ENCODE results near the gene KDM3A.
"Not testable (repeated sequence)": the region's sequence is repeated elsewhere in the genome, so short reads cannot be mapped to it uniquely, and the experiment has no call there.

The KDM3A gene

DNA sequence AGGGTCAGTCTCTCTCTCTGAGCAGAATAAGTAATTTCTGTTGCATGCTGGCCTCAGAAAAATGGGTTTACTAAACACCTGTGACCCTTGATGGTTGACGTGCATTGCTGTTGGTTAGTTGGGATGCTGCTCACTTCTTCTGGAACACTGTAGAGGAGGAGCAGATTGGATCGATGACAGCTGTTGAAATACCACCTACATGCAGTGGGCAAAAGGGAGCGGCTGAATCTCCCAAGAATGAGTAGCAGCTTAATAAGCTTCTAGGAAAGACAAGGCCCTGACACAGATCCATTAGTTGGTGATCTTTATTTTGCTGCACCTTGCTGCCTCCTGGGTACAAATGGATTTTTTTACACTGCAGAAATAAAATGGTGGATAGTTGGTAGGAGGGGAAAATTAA lies 43.2 kb downstream of the KDM3A start:
- no peak for DNase-seq

GRCh38 chr2:86485103-86485502 lies 43.9 kb downstream of the KDM3A start:
- no peak for DNase-seq

DNA sequence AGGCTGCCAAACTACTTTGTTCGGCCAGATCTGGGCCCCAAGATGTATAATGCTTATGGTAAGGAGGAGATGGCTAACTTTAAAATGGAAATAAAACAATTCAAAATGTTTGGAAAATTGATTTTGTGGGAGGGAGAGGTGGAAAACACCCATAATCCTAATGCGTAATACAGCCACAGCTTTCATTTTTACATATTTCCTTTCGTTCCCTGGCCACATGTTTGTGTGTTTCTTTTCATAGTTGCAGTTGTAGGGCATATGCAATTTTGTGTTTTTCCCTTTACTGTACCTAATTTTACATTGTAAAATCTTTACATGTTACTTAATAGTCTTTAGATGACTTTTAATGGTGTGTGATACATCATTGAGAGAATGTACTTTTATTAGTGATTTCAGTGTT lies 44.6 kb downstream of the KDM3A start:
- no peak for DNase-seq

DNA sequence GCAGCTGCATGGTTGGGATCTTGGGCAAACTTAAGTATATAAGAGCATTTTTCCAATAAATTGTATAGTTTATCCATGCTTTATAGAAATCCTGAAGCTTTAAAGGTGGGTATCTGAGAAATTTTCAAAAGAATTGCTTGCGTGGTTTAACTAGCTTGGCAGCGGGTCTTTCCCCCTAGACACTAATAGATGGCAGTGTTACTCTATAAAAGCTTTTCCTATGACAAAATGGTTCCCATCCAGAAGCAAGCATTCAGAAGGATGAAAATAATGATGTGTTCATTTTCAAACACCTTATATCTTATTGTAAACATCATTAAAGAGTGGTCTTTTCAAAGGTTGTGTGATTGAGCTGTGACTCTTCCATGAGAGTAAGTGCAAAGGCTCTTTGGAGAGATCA lies 45.9 kb downstream of the KDM3A start:
- no peak for DNase-seq

DNA sequence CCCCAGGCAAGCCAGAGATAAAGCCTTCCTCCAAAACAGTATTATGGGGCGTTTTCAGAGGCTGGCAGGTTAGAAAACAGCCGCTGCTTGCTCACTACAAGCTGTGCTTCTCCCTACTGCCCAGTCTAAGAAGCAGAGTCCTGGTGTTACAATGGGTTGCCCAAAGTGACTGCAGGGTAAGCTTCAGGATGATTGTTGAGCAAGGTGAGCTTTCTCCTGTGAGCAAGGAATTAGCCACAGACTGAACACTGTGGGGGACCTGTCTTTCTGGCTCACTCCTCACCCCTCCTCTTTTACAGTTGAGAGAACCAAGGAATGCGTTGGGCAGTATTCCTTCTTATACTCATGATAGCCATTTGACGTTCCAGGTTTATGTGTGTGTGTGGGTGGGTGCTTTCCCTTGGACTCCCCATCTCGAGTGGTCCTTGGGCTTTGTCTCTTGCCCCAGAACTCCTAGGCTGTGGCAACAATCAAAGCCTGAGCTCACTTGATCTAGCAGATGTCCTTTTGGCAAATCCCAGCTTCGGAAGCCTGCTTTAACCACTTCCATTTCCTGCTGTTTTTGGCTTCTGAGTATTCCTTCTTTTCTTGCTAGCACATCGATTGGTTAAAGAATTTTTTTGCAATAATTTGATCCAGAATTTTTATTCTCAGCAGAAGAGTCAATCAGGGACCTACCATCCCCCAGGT lies 47.5 kb downstream of the KDM3A start:
- DNase-seq = no peak

DNA sequence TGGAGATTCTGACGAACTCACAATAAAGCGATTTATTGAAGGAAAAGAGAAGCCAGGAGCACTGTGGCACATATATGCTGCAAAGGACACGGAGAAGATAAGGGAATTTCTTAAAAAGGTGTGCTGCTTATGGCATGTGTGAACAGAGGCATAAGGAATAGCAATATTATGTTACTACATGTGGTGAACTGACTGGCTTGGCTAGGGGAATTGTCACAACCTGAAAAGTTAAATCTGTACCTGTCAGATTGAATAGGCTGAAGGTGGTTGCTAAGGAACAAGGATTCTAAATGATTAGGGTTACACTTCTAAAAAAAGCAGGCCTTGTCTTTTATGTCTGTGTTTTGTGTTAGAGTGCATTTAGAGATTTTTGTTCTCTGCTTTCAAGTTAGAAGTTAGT lies 48.4 kb downstream of the KDM3A start:
- no peak for DNase-seq

DNA sequence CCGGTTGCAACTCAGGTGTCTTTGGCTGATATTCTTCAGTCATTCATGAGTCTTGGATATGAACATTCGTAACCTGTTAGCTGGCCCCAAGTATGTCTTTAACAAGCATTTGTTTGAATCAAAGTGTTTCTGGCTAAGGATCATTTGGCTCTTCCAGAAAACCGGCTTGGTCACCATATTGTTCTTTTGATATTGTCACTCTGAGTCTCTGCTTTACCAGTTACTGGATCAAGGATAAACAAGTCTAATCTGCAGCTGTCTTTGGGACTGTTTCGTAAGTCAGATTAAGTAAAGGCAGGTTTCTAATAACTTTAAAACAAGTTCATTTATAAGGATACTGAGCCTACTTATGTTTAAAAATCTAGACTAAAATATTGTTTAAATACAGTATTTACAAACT lies 49.1 kb downstream of the KDM3A start:
- DNase-seq = no peak

DNA sequence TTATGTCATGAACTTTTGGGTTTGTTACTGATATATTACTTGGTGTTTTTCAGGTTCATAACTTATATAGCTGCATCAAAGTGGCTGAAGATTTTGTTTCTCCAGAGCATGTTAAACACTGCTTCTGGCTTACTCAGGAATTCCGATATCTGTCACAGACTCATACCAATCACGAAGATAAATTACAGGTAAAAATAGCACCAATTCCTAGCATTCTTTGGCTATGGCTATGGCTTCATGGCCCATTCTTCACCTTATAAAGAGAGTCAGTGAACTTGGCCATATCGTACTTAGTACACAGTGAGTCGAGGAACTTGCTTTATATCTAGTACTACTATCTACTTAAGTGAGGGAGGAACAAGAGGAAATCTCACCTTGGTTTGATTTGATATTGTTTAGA lies 49.9 kb downstream of the KDM3A start:
- DNase-seq = no peak

- DNase-seq = no peak
Observed at GRCh38 chr2:86492048-86492453, 50.9 kb downstream of the KDM3A start.

DNA sequence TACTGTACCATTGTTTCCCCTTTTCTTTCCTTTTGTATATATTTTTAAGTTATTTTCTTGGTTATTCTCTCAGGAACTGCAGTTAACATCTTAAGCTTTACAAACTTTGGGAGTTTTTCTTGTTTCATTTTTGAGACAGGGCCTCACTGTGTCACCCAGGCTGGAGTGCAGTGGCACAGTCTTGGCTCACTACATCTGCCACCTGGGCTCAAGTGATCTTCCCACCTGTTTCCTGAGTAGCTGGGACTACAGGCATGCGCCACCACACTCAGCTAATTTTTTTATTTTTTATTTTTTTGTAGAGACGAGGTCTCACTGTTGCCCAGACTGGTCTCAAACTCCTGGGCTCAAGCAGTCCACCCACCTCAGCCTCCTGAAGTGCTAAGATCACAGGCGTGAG lies 55.2 kb downstream of the KDM3A start:
- DNase-seq = not testable (repeated sequence)

GRCh38 chr2:86498468-86499260 lies 57.5 kb downstream of the KDM3A start:
- DNase-seq = no peak

GRCh38 chr2:86499326-86499725 lies 58.2 kb downstream of the KDM3A start:
- DNase-seq = no peak

- no peak for DNase-seq
Observed at GRCh38 chr2:86500325-86501083, 59.3 kb downstream of the KDM3A start.

- DNase-seq = no peak
Observed at GRCh38 chr2:86507600-86507999, 66.4 kb downstream of the KDM3A start.

DNA sequence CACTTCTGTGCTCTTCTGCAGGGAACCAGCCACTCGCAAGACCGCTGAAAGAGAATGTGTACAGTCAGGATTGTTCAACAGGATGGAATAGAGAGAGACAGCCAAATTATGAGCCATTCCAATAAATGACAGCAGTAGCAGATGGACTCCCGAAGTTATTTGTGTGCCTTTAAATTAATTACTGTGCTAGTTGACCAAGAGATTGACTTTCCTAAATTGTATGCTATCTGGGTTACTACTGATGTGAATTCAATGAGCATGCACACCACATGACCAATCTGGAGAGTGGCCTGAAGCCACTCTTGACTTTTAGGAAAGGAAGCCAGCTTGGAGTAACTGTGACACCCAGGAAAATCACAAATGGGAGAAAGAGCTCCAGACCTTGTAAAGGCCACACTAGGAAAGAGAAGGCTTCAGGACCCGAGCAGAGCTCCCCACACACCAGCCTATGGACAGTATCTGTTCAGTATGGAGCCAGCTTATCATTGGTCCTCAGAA lies 69.3 kb downstream of the KDM3A start:
- DNase-seq = no peak

- no peak for DNase-seq
Observed at GRCh38 chr2:86512034-86512433, 70.9 kb downstream of the KDM3A start.

- no peak for DNase-seq
Observed at GRCh38 chr2:86512892-86513291, 71.7 kb downstream of the KDM3A start.

DNA sequence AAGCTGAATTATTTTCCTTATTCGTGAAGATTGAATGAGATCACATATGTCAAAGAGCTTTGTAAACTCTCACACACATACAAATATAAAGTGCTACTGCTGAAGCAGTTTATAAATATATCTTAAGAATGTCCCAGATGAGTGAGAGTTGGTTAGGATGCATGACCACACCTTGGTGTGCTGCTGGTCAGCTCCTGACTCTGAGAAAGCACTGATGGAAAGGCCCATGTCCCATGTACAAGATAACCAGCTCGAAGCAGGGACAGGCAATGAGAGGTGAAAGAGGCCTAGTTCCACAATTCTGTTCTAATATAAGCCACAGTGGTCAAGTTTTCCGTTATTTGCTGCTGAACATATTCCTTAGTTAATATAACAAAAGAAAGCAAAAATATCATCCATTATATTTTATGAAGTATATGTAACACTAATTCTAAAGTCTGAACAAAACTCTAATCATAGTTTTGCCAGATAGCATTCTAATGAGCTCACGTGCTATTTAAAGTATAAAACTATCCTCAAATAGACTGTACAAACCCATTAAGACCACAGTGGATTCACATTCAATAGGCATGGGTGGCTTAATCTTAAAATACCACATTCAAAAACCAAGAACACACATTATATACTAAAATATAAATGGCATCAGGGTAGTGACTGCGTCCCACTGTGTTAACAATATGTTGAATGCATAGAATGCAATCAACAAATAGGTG lies 72.9 kb downstream of the KDM3A start:
- no peak for DNase-seq

- no peak for DNase-seq
Observed at GRCh38 chr2:86518481-86518880, 77.3 kb downstream of the KDM3A start.

- DNase-seq = no peak
Observed at GRCh38 chr2:86519349-86519748, 78.2 kb downstream of the KDM3A start.

DNA sequence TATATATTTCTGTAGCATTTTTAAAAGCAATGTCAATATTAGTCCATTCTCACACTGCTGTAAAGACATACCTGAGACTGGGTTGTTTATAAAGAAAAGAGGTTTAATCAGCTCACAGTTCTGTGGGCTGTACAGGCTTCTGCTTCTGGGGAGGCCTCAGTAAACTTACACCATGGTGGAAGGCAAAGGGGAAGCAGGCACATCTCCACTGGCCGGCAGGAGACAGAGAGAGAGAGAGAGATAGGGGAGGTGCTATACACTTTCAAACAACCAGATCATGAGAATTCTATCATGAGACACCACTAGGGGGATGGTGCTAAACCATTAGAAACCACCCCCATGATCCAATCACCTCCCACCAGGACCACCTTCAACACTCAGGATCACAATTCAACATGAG lies 79.0 kb downstream of the KDM3A start:
- DNase-seq = no peak

- no peak for DNase-seq
Observed at GRCh38 chr2:86521922-86522321, 80.8 kb downstream of the KDM3A start.

DNA sequence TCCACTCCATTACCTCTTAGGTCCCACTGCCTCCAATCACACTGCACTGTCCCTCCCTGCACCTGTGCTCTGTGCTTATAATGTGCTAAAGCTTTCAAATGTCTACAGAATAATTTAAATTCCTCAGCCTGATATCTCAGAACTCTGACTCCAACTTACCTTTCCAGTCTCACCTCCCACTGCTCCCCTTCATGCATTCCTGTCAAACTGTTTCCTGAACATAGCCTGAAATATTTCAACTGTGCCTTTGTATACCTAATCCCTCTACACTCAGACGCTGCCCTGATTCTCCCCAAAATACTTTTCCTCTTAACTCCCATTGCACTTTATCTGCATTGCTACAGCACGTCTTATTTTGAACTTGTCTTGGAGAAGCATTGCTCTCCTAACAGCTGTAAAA lies 81.5 kb downstream of the KDM3A start:
- no peak for DNase-seq

Measured in NCI-H1048 (cell line).